IPS-18c (cell line): ENCODE measurements around the gene CRIP2.

Experiments
- H3K4me3 ChIP-seq: 2 replicates; pipeline ENCODE4 v1.7.0; 2013; ENCODE audit warnings: low read depth, mild to moderate bottlenecking, low read length, moderate library complexity; ENCODE audit not compliant: insufficient read depth
- H3K9me3 ChIP-seq: one replicate; pipeline ENCODE4 v1.6.1; 2013; ENCODE audit warnings: mild to moderate bottlenecking, low read length, moderate library complexity; ENCODE audit not compliant: control insufficient read depth, insufficient read depth

CRIP2 gene

DNA sequence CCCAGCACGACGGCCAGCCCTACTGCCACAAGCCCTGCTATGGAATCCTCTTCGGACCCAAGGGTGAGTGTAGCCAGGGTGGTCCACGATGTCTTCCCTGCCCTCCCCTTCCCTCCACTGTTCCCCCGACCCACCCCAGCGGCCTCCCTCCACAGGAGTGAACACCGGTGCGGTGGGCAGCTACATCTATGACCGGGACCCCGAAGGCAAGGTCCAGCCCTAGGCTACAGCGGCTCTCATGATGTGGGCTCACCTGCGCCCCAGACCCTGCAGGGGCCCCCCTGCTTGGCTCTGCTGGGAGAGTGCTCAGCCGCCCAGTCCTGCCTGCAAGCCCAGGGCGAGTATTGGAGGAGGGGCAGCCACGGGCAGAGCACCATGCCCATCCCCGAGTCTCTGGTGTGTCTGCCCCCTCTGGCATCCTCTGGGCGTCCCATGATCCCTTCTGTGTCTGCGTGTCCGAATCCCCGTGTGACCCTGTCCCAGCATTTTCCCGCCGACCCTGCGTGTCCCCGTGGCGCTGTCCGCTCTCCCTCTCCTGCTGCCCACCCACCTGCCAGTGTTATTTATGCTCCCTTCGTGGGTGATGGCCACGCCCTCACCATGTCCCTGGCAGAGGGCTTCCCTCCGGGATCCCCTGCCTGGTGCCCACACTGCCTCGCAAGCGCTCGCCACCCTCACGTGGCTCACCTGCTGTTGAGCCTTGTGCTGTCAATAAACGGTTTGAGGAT is 5.0 kb downstream of the CRIP2 start:
- no peaks in the 10 kb centered on the region for H3K9me3 ChIP-seq

DNA sequence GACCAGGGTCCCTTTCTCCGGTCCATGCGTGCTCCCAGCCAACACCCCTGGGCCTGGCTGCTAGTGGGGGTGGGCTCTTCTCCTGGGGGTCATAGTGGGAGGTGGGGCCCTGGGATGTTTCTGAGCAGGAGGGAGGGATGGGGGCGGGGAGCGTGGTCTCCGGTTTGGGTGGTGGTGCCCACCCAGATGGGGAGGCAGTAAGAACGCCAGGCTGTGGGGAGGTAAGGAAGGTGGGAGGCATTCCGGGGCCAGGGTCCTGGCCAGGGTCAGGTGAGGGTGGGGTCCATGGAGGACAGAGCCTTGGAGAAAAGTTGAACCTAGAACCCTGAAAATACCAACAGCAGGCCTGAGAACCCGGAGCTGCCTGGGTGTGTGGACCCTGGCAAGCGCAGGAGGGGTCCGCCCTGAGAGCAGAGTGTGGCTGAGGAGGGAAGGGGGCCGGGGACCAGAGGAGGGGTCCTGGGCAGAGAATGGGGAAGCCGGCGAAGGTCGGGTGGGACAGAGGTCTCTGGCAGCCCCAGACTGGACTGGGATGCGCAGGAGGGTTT is 5.7 kb downstream of the CRIP2 start:
- H3K4me3 ChIP-seq: no peak overlapping the region
- no peaks in the 10 kb centered on the region for H3K9me3 ChIP-seq

More for the DNA sequence above, 5.0 kb downstream of the CRIP2 start:
- H3K4me3 ChIP-seq: peak overlapping the region; percentile 24; the same call in 1 of the 2 replicates

DNA sequence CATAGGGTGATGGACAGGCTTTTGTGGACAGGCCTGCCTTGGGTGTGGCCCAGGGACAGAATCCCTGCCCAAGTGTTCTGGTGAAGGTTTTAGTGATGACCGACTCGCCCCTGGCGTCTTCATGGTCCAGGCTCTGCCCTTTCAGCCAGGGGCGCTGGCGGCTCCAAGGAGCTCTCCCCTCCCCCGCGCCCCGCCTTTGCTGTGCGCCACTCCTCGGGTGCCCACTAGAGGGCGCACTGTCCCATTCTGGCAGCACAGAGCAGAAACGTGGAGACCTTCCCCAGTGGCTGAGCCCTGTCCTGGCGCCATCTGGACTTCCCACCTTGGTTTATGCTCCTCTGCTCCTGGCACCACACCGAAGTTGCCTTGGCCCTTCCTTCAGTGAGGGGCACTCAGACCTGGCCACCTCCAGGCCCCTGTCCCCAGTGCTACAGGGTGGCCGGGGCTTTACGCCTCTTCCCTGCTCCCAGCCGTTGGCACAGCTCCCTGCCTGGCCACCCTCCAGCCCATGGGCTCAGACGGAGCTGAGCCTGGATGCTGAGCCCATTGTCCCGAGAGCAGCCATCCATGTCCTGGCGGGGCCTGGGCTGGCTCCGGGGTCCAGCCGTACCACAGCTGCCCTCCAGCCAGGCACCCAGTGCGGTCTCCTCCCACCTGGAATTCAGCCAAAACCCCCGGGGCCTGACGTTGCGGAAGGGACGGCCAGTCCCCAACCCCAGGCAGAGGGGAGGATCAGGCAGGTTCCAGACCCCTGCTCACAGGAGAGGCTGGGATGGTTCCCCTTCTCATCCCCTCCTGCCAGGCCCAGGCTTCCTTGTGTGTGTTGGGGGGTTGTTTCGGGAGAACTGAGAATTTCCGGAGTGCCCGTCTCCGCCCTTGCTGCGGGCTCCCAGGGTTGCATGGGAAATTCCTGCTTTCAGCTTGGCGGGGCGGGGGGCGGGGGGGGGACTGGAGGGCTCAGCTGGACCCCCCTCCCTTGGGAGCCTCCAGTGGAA is 6.5 kb downstream of the CRIP2 start:
- no peaks in the 10 kb centered on the region for H3K9me3 ChIP-seq
- H3K4me3 ChIP-seq: 0 out of 2 replicates have a peak overlapping the region, but pooled peaks have one; percentile 24

DNA sequence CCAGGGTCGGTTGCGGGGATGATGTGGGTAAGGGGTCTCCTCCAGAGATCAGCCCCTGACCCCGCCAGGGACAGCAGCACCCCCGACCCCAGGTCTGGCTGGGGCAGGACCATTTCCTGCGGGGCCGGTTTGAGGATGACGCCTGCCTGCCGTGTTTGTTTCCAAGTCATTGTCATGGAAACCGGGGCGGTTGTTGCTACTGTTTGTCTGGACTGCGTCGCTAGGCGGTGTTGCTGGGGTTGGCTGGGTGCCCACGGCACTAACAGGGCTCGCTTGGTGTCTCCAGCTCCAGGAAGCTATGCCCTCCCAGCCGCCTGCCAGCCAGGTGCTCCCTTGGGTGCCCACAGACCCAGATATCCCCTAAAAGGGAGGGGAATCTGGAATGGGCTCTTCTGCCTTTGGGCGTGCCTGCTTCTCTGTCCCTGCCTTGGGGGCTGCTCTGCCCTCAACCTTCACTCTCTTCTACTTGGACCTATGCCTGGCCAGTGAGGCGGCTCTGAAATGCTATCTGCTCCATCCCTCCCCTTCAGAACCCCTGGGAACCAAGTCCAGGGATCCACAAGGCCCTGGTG is 7.4 kb downstream of the CRIP2 start:
- Histone ChIP-seq H3K9me3 (no peaks in the 10 kb centered on the region), H3K4me3 (0 out of 2 replicates have a peak overlapping the region, but pooled peaks have one; percentile 5)

DNA sequence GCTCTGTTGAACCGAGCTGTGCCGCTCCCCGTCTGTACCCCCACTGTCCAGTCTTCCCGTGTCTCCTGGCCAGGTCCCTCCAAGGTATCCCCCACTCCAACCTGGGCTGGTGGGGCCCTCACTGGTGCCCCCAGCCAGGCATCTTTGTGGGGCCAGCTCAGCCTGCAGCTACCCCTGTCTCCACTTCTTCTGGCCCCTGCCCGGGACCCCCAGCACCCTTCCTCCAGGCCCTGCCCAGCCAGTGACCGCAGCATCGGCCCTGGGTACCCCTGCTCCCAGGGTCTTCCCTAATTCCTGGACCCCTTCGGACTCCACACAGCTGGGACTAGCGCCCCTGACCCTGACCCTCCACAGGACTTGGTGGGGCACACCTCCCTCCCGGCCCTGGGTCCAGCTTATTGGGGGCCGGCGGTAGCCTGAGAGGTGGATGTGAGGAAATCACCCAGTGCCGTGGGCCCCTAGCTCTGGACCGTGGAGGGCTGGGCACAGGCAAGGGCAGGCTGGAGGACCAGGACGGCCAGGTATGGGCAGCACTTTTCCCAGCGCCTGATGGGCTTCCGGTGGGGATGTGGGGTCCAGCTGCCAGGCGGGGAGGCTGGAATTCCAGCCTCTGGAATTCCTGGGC is 8.0 kb downstream of the CRIP2 start:
- H3K4me3 ChIP-seq: no peak overlapping the region

DNA sequence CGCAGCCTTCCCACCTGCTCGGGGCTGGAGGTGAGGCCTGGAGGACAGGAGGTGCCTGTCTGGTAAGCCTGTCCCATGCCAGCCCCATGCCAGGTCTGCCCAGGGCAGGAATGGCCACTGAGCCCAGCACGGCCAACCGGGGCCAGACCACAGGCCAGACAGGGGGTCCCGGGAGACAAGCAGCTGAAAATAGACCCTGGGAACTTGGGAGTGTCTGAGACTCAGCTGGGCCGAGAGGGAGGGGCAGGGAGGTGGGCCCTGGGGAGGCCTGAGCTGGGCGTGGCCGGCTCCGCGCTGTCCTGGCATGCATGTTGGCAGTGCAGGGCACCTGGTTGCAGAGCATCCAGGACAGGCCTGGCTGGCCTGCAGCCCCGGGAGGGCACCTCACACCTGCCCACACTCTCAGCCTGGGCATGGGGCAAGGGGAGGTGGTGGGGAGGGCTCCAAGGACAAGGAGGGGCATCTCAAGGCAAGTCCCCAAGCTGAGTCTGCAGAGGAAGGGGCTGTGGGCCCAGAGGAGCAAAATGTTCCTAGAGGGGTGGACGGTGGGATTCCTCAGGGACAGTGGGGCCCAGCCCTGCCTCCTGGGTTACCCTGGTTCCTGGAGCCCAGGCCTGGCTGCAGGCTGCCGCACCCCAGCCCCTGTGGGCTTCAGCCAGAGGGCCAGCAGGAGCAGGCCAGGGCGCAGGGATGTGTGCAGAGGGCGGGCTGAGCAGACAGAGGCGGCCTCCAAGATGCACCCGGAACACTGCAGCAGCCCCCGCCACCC is 8.9 kb downstream of the CRIP2 start:
- H3K9me3 ChIP-seq: no peaks in the 10 kb centered on the region
- H3K4me3 ChIP-seq: no peak overlapping the region

More for the DNA sequence above, 8.0 kb downstream of the CRIP2 start:
- no peaks in the 10 kb centered on the region for H3K9me3 ChIP-seq

DNA sequence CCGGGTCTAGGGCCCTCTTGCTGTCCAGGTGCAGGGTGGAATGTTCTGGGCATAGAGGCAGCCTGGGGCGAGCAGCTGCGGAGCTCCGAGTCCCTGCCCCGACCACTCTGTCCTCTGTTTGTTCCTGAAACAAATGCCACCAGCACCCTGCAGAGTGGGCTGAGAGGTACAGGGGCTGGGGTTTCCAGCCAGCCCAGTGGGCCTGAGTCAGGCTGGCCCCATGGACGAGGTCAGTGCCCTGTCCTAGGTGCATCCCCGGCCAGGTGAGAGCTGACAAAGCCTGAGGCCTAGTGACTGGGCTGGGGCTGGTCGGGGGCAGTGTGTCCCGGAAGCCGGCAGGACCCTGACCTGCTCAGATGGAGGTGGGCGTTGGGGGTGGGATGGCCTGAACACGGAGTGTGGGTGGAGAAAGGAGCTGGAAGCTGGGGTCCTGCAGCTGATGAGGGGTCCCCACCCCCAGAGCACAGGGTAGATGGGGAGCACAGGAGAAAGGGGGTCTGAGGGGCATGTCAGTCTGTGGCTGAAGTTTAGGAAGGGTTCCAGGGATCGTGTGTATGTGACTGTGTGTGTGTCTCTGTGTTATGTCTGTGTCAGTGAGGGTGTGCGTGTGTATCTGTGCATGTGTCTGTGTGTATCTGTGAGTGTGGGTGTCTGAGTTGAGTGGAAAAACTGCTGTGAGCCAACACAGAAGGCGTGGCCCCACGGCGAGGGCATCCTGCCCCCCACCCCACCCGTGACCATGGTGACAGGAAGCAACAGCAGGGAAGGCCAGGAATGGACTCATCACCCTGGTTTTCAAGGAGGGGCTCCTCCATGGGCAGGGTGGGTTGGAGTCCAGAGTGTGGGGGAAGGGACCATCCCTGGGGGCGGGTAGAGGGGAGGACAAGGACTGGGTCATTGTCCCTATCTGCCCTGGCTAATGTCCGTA is 9.7 kb downstream of the CRIP2 start:
- Histone ChIP-seq H3K9me3 (no peaks in the 10 kb centered on the region), H3K4me3 (no peak overlapping the region)

DNA sequence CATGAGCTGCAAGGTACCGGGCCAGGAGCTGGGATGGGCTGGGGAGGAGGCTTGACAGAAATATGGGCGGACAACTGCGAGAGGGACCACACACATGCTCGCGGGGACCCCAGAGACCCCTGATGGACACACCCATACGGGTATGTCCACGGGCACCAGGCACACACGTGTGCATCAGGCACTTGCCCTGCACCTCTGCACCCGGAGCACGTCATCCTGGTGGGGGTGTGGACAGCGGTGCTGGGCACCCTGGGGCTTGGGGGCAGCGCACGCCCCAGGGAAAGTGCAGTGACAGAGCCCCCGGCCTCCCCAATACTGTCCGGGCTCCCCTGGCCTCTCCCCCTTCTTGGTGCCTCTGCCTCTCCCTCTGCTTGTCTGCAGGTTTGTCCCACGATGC is 10.4 kb downstream of the CRIP2 start:
- H3K9me3 ChIP-seq: no peaks in the 10 kb centered on the region
- no peak overlapping the region for H3K4me3 ChIP-seq

DNA sequence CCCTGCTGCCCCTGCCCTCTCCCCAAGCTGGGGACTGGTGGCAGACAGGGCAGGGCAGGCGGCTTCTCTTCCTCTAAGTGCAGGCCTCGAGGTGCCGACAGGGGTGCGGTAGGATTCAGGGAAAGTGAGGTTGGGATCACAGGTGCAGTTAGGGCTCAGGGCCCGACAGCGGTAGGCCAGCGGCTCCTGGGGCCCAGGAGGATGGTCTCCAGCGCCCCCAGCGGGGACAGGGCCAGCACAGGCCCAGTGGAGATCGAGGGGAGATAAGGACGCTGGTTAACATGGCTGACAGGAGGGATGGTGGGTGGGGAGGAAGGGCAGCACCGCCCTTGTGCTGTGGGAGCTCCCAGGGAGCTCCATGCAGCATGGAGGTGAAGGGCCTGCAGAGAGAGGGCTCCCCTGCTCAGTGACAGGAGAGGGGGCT is 11.1 kb downstream of the CRIP2 start:
- peak overlapping the region; percentile 40; the same call in 1 of the 2 replicates for H3K4me3 ChIP-seq

DNA sequence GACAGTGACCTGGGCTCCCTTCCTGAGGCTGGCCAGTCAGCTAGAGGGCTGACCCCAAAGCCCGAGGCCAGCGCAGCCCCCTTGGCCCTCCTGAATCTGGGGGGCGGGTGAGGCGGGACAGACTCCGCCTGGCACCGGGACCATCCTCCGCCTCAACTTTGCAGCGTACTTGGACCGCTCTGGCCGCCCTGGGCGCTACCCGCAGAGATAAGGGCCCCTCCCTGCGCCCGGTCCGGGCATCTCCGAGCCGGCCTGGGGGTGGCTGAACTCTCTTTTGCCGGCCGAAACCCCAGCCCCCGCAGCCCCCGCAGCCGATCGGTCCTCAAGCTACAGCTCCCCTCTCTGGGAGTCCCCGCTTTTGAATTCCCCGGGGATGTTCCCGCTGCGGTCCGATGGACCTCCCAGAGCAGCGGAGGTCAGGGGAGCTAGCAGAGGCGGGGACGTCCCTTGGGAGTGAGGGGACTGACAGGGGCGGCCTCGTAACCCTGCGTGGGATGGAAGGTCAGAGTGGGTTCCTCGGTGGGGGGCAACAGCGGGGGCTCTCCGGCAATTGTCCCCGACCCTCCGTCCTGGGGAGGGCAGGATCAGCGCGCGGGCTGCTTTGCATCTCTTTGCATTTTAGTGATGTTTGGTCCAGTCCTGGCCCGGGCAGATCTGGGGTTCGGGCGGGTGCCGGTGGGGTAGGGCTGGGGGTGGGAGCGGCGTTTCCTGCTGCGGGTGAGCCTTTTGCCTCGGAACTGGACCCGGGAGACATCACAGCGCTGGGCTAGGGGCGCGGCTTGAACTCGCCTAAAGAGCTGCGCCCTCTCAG is 11.7 kb downstream of the CRIP2 start, which contains the start of gene CRIP1:
Gene CRIP1, plus strand, starts transcription at position 724 of the 811 bp plus-strand sequence. CDS start 374 bp downstream, outside the sequence.
- Histone ChIP-seq H3K9me3 (no peaks in the 10 kb centered on the region), H3K4me3 (peak within 1 kb of the TSS; percentile 40)

More for the DNA sequence above, 11.1 kb downstream of the CRIP2 start:
- no peaks in the 10 kb centered on the region for H3K9me3 ChIP-seq

DNA sequence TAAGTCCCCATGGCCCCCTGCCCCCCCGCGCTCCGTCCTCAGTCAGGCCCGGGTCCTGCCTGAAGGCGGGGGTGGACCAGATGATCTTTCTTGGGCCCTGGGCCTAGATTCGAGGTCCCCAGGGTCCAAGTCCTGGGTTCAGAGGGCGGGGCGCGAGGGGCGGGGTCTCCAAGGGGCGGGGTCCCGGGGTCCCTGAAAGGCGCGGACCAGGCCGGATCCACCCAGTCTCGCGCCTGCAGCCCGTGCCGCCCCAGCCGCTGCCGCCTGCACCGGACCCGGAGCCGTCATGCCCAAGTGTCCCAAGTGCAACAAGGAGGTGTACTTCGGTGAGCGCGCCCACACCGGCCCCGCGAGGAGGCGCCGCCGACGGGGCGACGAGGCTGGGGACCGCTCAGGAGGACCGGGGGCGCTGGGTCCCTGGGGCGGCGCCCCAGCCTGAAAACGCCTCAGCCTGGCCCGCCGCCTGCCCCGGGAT is 12.4 kb downstream of the CRIP2 start:
- H3K9me3 ChIP-seq: no peaks in the 10 kb centered on the region
- peak overlapping the region; percentile 40; the same call in 1 of the 2 replicates for H3K4me3 ChIP-seq

DNA sequence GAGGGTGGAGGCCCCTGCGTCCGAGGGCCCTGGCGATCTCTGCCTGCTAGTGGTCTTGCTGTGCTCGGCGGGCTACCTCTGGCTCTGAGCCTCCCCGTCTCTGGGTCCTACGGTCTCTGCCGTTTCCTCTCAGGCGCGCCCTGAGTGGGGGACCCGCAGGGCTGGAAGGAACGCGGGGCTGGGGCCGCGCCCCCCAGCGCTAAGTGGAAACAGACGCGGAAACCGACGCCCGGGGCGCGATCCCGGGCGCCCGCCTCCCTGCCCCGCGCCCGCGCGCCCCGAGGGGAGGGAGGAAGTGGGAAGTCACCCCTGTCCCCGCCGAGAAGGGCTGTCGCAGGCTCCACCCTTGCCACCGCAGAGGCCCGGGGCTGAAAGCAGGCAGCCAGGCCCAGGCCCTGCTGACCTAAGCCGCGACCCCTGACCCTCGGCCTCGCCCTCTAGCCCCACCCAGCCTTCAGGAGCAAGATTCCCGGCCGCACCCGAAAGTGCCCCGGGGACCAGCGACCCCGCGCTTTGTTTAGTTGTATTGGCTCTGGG is 12.9 kb downstream of the CRIP2 start:
- H3K4me3 ChIP-seq: peak overlapping the region; percentile 36

DNA sequence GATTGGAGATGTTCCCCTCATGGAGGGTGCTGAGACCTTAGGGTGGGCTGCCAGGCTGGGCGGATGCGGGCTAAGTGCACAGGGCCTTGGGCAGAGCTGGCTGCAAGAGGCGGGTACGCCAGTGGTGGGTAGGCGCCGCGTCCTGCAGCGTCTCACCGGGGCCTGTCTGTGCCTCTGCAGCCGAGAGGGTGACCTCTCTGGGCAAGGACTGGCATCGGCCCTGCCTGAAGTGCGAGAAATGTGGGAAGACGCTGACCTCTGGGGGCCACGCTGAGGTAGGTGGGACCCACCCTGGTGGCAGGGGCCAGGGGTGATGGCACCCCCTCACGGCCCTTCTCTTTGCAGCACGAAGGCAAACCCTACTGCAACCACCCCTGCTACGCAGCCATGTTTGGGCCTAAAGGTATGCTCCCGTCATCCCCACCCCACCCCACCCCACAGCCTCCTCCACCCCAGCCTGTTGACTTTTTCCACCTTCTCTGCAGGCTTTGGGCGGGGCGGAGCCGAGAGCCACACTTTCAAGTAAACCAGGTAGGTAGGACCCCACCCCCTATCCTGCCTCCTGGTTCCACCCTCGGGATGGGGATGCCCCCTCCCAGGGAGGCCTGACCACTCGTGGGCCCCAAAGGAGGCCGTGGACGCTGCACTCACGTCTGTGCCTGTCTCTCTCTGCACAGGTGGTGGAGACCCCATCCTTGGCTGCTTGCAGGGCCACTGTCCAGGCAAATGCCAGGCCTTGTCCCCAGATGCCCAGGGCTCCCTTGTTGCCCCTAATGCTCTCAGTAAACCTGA is 13.6 kb downstream of the CRIP2 start:
- peak overlapping the region; percentile 36 for H3K4me3 ChIP-seq

More for the DNA sequence above, 12.9 kb downstream of the CRIP2 start:
- H3K9me3 ChIP-seq: no peaks in the 10 kb centered on the region

More for the DNA sequence above, 13.6 kb downstream of the CRIP2 start:
- H3K9me3 ChIP-seq: no peaks in the 10 kb centered on the region
